Midbrain (tissue), 1 donor: Measurements from ENCODE around the gene EFCAB12.
"Not testable (repeated sequence)": the region's sequence is repeated elsewhere in the genome, so short reads cannot be mapped to it uniquely, and the experiment has no call there.

Experiments
- DNase-seq: peaks from one replicate; lab custom pipeline; 2025; lab: John Stamatoyannopoulos, UW

The EFCAB12 gene

DNA sequence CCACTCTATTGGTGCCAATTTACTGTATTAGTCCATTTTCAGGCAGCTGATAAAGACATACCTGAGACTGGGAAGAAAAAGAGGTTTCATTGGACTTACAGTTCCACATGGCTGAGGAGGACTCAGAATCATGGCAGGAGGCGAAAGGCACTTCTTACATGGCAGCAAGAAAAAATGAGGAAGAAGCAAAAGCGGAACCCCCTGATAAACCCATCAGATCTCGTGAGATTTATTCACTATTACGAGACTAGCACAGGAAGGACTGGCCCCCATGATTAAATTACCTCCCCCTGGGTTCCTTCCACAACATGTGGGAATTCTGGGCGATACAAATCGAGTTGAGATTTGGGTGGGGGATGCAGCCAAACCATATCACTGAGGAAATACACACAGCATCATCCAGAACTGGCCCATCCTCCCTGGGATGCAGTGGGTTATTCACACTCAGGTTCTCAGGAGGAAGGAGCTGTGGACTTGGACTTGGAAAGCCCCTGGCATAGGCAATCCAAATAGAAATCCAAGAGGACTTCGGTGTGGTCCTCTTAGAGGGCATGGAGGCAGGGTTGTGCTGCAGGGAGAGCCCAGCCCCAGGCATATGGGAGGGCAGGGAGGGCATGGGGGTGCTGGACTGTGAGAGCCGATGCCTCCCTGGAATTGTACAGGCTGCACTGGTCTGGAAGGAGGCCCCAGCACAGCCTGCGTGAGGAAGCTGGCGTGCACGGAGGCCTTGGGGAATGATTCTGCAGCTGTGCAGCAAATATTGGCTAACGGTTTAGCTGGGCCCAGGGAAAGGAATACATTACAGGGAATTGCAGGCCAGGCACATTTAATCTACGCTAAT, 62.9 kb downstream of the EFCAB12 start:
- no peak for DNase-seq

DNA sequence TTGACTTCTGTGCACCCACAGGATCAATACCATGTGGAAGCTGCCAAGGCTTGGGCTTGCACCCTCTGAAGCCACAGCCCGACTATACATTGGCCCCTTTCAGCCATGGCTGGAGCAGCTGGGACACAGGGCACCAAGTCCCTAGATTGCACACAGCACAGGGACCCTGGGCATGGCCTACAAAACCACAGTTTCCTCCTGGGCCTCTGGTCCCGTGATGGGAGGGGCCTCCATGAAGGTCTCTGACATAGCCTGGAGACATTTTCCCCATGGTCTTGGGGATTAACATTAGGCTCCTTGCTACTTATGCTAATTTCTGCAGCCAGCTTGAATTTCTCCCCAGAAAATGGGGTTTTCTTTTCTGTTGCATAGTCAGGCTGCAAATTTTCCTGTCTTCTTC, 63.6 kb downstream of the EFCAB12 start:
- DNase-seq, result not testable (repeated sequence)

DNA sequence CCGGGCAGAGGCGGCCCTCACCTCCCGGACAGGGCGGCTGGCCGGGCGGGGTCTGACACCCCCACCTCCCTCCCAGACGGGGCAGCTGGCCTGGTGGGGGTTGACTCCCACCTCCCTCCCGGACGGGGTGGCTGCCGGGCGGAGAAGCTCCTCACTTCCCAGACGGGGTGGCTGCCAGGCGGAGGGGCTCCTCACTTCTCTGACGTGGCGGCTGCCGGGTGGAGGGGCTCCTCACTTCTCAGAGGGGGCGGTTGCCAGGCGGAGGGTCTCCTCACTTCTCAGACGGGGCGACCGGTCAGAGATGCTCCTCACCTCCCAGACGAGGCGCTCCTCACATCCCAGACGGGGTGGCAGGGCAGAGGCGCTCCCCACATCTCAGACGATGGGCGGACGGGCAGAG, 65.1 kb downstream of the EFCAB12 start:
- DNase-seq, result not testable (repeated sequence)

DNA sequence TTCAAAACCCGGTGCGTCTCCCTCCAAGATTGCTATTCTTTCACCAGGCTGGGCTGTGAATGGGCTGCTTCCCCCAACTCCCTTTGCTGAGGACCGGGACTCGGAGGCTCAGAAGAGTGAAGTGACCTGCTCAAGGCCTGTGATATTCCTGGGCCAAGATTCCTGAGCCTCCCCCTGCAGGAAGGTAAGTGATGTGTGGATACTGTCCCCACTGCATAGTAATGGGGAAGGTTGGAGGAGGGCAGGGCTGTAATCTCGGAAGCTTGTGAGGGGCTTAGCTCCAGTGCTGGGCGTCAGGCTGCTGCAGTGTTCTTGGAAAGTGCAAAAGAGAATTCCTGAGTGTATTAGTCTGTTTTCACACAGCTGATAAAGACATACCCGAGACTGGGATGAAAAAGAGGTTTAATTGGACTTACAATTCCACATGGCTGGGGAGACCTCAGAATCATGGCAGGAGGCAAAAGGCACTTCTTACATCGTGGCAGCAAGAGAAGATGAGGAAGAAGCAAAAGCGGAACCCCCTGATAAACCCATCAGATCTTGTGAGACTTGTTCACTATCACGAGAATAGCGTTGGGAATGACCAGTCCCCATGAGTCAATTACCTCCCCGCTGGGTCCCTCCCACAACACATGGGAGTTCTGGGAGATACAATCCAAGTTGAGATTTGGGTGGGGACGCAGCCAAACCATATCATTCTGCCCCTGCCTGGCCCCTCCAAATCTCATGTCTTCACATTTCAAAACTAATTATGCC, 67.6 kb downstream of the EFCAB12 start:
- DNase-seq, result no peak

DNA sequence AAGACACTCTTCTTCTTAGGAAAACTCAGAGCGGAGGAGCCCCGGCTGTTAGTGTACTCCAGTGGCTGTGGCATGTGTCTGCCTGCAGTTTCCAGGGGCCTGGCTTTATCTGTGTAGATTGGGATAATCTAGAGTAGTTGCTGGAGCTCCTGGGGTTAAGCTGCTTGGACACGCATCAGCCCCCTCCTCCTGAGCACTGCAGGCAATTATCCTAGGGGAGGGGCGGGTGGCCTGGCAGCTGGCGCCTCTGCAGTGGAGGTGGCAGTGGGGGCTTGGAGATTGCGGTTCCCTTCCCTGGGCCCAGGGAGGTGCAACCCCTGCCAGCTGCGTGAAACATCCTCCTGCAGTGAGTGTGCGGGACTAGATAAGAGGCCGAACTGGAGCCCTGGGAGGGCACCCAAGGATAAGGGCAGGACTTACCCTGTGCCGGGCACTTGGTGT, 68.2 kb downstream of the EFCAB12 start:
- no peak for DNase-seq

DNA sequence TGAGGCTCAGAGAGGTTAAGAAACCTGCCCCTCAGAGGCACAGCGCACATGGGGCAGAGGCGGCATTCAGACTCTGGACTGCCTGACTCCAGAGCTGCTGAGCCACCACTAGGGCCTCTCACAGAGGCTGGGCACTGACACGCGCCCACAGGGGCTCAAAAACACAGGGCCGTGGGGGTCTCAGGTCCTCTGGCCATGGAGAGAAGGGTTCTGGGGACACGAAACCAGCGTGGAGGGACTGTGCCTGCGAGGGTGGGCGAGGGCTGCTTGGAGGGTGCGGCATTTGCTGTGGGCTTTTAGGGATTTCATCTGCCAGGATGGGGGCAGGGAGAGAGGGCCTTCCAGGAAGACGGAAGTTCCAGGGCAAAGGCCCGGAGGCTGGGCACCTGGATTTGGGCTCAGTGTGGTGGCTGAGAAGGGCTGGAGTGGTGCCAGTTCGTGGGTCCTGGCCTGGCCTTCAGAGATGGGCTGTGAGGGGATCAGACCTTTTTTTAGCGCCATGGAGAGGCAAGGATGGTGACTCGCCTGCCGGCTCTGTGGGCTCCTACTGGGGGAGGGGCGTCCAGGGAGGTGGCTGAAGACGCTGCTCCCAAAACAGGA, 69.6 kb downstream of the EFCAB12 start:
- no peak for DNase-seq

DNA sequence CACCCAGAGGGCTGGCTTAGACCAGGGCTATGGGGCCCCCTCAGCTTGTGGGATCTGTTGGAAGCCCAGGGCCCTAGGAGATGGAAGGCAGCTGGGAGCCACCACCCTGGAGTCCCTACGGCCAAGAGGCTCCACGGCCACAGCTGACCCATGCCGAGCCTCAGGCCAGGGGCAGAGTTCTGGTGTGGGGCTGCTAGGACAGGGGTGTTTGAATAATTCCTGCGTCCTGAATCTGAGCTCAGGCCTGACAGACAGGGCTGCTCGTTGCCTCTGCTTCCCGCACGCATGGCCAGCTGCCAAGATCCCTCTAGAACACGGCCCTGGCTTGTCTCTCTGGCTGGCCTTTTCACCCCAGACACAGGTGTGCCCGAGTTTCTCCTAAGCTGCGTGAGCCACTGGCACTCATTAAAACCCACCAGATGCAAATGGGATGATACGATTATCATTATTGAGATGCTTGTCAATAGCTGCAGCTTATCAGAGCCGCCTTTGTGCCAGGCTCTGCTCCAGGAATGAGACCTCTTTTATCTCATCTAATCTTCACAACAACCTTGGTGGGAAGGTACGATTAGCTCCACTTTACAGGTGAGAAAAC, 70.2 kb downstream of the EFCAB12 start:
- DNase-seq, result no peak

DNA sequence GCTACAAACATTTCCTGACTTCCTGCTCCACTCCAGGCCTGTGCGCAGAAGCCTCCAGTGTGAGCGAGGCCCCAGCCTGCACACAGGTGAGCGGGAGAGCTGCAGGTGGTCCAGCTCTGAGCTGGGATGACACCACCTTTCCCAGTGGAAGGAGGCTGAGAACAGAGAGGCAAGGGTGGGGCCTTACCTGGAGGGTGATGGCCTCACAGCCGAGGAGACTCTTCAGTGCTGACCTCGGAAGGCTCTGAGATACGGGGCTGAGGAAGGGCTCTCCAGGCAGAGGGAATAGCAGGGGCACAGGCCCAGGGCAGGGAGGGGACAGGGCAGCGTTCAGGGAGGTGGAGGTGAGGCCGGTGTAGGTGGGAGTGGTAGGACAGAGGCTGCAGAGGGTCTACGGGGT, 70.8 kb downstream of the EFCAB12 start:
- DNase-seq, result no peak

DNA sequence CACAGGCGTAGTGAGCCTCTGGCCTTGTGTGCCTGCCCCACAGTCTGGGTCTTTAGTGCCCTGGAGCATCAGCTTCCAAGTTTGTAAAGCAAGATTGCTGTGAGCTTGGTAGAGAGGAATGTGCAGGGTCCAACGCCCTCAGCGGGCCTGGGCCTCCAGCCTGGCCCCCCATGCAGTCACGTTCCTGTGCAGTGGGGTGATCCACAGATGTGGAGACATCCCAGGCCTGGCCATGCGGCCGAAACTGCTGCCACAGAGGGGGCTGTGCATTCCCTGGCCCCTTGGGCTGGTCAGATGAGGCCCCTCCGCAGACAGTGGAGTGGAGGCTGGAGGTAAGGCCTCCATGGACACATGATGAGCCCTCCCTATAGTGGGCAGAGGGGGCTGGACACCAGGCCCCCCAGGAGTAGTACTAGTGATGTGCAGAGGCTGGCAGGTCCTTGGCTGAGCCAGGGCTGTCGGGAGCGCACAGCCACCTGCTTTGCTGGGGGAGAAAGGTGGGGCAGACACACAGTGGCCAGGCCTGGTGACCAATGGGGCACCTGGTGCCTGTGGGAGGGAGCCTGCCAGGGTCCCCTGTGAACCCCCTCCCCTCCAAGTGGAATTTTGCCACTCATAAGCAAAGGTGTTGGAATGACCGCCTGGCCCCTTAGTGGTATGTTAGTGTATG, 71.5 kb downstream of the EFCAB12 start:
- DNase-seq, result no peak

DNA sequence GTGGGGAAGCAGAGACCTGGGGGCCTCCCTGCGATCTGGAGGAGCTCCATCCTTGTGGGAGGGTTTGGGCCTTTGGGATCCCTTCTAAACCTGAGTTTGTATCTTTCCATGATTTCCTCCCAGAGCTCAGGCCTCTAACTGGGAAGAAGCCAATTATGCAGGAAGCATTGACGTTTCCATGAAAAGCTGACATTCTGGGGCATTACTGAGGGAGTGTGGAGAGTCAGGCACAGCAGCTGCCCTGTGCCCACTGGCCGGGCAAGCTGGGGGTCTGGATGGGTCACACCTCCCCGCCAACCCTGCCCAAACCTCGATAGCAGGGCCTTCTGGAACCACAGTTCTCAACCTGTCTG, 74.9 kb downstream of the EFCAB12 start:
- no peak for DNase-seq

DNA sequence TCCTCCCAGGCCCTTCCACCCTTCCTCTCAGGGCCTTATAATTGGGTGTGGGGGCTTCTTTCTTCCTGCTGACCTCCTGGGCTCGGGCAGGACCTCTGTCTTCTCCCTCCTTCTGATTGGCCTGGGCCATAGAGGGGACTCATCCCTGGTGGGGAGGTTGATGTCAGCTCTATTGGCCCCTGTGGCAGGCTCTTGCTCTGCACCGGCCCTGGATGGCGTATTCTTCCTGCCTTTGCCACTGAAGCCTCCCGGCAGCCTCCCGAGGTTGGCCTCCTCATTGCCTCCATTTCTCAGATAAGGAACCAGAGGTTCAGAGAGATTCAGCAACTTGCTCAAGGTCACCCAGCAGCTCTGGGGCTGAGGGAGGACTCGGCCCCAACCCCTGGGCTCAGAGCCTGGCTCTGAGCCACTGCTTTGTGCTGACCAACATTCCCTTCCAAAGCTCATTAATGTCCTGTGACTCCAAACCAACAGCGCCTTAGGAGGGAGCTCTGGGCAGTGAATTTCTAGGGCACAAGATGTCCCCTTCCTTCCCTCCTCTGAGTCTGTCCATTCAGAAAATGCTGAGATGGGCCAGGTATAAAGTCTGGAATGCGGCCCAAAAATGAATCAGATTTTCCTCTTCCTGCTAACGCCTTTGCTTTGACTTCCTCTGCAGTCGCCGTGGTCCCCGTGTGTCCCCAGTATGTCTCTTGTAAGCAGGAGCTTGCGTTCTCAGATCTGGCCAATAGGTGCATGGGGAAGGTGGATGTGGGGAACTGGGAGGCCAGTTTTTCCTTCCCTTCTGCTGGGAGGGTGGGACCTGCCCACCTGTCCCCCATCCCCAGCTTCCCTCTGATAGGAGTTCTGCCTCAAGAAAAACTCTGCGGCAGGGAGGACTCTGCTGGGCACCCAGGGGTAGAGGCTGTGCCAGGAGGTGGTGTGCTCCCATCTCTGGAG, 75.5 kb downstream of the EFCAB12 start:
- no peak for DNase-seq

DNA sequence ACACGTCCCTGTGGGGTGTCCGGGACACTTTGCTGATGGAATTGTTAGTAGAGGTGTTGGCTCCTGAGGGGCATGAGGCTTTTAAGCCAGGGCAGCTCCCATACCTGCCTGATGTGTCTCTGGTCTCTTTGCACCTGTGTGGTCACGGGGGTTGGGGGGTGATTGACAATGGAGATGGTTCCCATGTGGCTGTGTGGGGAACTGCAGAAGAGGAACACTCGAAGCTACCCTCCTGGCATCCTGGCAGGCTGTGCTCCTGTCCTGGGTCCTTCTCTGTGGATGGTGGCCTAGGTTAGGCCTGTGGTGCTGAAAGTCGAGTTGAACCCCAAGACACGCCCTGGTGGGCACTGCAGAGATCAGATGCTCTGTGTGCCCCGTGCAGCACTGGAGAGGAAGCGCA, 76.4 kb downstream of the EFCAB12 start:
- DNase-seq, result no peak
